DND-41 (cell line): ENCODE measurements around the gene CLTCL1.

Experiments used
- EZH2 ChIP-seq: IDR thresholded peaks from 3 replicates; pipeline ENCODE4 v1.6.1; 2012; ENCODE audit warnings: borderline replicate concordance, low read depth, mild to moderate bottlenecking, moderate library complexity, low read length, inconsistent platforms; ENCODE audit not compliant: severe bottlenecking
- TF ChIP-seq, protein P1 (sequence below): IDR thresholded peaks from 2 replicates; pipeline ENCODE4 v1.5.1; 2012; ENCODE audit warnings: borderline replicate concordance, low read length, moderate library complexity, mild to moderate bottlenecking; ENCODE audit not compliant: poor library complexity, severe bottlenecking; ENCODE audit errors: extremely low read depth

DNA sequence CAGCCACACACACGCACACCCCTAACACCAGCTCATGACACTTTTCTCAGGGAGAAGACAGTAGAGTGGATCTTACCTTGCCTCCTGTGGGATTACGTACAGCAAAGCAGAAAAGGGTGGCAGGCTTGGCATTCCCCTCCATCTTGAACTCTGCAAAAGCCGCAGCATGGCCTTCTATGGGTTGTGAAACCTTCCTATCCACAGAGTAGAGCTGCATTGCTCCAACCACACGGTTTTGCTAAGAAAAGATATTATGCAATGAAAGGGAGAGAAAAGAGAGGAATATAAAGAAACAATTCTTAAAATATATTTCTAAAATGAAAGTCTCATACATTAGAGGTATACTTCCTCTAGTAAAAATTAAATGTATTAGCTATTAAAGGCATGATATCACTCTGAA, 48.8 kb downstream of the CLTCL1 start:
- no peak for TF ChIP-seq EZH2
- TF ChIP-seq, protein P1, sequence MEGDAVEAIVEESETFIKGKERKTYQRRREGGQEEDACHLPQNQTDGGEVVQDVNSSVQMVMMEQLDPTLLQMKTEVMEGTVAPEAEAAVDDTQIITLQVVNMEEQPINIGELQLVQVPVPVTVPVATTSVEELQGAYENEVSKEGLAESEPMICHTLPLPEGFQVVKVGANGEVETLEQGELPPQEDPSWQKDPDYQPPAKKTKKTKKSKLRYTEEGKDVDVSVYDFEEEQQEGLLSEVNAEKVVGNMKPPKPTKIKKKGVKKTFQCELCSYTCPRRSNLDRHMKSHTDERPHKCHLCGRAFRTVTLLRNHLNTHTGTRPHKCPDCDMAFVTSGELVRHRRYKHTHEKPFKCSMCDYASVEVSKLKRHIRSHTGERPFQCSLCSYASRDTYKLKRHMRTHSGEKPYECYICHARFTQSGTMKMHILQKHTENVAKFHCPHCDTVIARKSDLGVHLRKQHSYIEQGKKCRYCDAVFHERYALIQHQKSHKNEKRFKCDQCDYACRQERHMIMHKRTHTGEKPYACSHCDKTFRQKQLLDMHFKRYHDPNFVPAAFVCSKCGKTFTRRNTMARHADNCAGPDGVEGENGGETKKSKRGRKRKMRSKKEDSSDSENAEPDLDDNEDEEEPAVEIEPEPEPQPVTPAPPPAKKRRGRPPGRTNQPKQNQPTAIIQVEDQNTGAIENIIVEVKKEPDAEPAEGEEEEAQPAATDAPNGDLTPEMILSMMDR = no peak
